Posterior vena cava (tissue), 2 donors: Measurements from ENCODE around the gene DOCK8. TPM values are rescaled to one million over a fixed set of nuclear protein-coding genes. Genes with fewer than 3 reads are reported as not detected.
A peak's percentile ranks its signal among the peaks of the same experiment; 100 is the strongest.

Experiments
- DNase-seq: peaks from one replicate; pipeline ENCODE4 v3.0.0-alpha.2; 2020; ENCODE audit warnings: low spot score
- intact Hi-C, 2 donors: fragments of 100-400 bp; cut with DNase I; formaldehyde crosslinking; loops; one replicate each; pipeline versions ENCODE4 v1.14.1 to v1.14.2; 2022 to 2023
- total RNA-seq, 2 donors: library from RNA; stranded (reverse); fragmentation: NEBNext Ultra II Directional; extraction: Animal tissue kit (Norgen Biotek cat#: 25700); gene quantifications; one replicate each; pipeline ENCODE4 v1.2.1, GENCODE V29; 2021
- donor health status: DM: yes; HTN: yes; CAD: no.
- donor health status: DM: yes; HTN: yes; CAD: no.

DOCK8 gene
- total RNA-seq, 2 donors from 2014 or later: 17.9 to 20.6 TPM

DNA sequence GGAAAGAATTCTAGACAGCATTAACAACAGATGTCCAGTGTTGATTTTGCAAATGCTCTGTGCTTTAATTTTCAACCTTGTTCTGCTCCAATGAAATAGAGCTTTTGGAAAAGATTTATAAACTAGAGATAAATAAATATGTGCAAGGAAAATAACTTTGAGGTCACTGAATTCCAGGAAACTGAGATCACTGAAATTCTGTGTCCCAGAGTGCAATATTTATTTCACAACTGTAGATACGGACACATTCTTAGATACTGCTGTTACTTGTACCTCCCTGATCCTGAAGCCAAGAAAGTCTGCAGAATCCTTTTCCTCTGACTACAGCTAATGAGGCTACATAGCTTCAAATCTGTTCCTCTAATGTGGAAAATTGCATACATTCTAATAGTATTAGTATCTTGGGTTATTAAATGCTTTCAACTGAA is 222.9 kb downstream of the DOCK8 start:
- intact Hi-C loops: loop anchor here in 1 of 2 donors (5.0 kb wide), 1 partner anchor 1625 kb away; no protein-coding TSS in a partner anchor
- no peak for DNase-seq

DNA sequence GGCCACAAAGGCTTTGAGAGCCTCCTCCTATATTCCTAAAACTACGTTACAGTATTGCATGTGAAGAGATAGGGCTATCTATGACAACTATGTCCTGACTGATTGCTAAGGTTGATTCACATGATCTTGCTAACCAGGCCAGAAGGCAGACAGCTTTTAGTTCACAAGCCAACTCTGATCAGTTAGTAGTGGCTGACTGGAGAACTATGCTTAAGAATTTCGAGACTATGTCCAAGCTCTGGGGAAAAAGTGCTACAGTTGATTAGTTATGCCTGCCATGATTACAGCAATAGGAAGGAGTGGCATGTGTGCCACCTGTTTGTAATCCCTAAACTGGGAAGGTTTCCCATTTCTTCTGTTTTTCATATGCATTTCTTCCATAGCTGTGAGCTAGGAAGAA is 223.4 kb downstream of the DOCK8 start:
- intact Hi-C loops: loop anchor here in 1 of 2 donors (5.0 kb wide), 1 partner anchor 1624 kb away; no protein-coding TSS in a partner anchor
- no peak for DNase-seq

DNA sequence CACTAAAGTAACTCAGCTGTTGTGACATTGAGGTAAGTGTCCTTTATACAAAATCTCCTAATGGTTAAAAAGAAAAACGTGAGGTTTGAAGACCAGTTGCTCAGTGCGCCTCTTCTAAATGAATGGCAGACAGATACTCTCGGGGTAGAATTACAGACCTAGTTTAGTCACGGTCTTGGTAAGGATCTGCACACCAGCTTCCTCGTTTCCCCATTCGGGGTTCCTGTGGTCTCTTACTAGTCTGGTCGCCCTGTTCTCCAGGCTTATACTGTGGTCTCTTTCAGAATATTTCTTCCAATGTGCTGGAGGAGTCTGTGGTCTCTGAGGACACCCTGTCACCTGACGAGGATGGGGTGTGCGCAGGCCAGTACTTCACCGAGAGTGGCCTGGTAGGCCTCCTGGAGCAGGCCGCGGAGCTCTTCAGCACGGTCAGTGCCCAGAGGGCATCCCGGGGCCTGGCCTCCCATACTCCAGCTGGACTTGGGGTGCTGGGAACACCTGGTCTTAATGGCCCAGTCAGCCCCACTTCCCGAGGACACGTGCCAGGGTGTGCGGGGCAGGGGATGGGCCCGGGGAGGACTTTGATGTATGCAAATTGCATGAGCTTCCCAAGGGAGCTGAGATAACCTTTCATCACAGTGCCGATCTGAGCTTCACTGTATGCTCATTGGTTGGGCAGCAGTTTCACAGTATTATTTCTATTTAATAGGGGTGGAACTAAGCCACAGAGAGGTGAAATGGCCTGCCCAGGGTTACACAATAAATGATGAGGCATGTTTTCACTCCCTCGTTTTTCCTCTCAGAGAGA is 224.5 kb downstream of the DOCK8 start:
- peak; percentile 83 for DNase-seq

DNA sequence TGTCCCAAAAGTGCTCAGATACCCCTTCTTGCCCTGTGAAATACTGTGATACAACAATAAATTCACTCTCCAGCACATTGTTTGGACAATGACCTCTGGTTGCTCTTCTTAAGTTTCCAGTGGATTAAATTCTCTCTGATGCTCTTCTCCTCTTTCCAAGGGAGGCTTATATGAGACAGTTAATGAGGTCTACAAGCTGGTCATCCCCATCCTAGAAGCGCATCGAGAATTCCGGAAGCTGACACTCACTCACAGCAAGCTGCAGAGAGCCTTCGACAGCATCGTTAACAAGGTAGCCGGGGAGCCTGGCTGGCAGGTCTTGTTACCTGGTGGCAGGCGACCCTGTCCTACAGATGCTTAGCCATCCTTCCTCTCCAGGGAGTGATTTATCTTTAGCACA is 226.5 kb downstream of the DOCK8 start:
- no peak for DNase-seq
- intact Hi-C loops: no loop called here

More for the DNA sequence above, 224.5 kb downstream of the DOCK8 start:
- intact Hi-C loops: loop anchor here in 1 of 2 donors (5.0 kb wide), 1 partner anchor 1623 kb away; no protein-coding TSS in a partner anchor

DNA sequence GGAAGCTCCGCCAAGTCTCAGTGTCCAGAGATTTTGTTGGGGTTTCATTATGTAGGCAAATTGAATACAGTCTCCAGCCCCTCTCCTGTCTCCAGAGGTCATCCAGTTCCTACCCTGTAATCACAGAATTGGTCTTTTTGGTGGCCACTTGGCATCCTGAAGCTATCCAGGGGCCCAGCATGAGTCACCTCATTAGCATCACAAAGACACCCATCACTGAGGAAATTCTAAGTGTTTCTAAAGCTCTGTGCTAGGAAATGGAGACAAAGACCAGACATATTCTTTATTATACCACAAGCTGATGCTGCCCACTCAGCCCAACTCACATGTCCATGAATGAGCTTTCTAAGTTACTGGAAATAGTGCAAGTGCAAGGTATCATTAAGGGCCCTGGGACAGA is 229.9 kb downstream of the DOCK8 start:
- intact Hi-C loops: no loop called here
- DNase-seq: no peak

DNA sequence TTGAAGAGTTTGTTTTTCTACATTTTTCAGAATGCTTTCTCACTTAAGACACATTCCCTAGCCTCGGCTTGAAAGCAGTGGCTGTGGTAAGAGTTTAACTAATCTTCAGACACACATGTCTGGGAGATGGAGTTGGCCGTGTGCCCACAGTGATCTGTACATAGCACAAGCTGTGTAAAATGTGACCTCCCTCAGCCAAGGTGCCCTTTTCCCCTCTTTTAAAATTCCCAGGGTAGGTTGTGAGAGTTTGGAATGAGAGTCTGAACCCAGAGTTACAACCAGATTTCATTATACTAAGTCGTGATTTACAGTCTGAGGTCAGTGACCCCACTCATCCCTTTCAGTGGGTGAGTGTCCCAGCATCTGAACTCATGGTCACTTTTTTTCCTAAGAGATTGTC is 230.4 kb downstream of the DOCK8 start:
- no peak for DNase-seq
- intact Hi-C loops: no loop called here

DNA sequence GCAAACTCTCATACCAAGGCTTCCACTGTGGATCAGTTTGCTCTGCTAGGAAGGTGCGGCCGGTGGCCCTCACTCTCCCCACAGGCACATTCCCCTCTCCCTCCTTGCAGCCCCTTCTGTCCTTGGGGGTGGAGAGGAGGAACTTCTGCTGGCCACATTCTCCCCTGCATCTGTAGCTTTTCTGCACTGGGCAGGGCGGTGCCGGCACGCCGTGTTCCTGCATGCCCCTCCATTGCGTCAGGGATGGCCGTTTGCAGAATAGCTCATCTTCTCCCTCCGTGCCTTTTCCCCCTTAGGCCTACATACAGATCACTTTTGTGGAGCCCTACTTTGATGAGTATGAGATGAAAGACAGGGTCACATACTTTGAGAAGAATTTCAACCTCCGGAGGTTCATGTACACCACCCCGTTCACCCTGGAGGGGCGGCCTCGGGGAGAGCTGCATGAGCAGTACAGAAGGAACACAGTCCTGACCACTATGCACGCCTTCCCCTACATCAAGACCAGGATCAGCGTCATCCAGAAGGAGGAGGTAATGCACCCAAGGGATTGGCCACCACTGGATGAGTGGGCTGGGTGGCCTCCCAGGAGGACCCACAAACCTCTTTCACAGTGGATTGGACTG is 231.5 kb downstream of the DOCK8 start:
- no peak for DNase-seq
- intact Hi-C loops: no loop called here

DNA sequence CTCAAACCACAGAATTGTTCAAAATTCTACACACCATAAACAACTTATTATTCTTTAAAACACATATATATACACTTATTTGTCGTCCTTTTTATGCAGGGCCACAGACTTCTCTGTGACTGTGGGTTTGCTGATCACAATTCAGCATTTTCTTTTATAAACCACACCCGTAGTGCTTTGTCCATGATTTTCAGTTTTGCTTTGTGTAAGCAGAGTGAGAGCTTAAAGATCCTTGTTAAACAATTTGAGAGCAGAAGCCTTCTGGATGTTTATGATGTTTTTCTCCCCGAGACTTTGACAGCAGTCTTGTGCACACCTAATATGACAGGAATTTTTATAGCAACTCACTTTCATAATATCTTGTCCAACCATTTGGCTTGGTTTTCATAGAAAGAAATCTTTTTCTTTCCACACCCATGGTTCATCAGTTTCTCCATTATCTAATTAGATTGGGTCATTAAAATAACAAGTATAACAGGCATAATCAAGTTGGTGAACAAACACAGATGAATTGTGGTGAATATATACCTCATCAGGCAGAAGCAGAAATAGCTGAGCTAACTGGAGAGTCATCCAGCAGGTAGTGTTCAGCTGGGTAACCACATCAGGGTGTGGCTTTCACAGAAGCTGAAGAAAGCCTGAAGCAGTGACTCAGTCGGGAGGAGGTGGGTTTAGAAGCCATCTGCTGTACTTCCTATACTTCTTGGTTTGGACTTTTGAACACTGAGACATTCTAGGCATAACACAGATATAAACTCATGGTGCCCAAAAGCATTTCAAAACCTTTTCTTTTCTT is 232.8 kb downstream of the DOCK8 start:
- no peak for DNase-seq
- intact Hi-C loops: no loop called here

DNA sequence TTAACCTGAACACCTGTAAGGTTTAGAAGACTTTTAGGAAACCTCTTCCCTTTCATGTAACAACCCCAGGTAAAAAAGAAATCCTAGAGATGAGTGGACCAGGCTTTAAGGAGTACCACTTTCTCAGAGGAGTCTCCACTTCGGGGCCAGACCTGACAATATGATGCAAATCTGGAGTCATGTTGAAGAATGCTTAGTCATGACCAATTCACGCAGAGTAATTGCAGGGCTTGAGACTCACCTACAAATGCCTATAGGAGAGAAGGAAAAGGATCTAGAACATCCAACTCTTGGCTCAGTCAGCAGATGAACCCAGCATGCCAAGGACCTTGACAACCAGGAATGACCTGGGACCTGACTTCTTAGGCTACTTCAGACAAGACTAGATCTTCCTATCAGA is 235.4 kb downstream of the DOCK8 start:
- DNase-seq: no peak
- intact Hi-C loops: no loop called here

DNA sequence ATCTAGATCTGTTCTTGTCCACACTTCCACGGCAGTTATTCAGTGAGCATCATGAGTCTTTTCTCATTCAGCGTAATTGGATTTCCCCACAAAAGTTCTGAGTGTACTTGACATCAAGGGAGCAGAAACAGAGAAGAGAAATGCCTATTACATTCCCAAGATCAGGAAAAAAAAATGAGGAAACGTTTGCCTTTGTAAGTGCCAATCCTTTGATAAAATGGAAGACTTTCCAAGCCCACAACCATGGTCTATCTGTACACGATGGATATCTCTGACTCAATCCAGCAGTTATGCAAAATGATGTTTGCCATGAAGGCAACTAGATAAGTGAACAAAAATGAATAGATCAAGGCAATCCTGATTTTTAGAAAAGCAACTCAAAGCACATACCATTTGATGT is 235.9 kb downstream of the DOCK8 start:
- no peak for DNase-seq
- intact Hi-C loops: no loop called here

DNA sequence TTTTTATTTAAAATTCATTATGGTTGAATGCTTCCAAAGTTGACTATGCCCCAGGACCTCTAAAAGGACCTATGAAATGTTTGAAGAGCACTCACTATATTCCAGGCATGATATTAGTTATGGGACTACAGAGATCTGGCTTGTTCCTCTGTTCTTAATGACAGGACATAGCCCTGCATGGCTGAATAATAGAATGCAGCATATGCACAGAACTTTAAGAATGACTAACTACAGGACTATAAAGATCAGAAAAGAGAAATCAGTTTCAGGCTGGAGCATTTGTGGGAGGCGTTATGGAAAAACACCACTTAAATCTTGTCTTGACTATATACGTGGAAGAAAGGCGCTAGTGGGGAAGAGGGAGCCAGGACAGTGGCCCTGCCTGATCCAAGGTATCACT is 239.2 kb downstream of the DOCK8 start:
- DNase-seq: no peak
- intact Hi-C loops: no loop called here

DNA sequence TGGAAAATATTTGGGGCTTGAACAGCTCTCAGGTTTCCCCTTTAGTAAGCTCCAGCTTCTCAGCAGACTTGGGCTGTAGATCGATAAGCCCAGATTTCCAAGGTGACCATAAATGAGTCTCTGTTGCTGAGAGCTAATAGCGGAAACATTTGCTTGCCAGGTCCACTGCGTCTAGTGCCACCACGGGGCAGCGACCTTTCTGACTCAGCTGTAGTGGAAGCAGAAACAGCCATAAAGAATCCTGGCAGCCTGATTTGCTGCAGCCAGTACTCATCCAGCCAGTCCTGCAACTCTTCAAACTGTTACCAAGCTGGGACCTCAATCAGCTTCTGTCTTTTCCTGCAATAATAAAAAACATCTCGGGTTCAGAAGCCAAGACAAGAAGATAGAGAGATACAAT is 241.7 kb downstream of the DOCK8 start:
- intact Hi-C loops: no loop called here
- DNase-seq: no peak

DNA sequence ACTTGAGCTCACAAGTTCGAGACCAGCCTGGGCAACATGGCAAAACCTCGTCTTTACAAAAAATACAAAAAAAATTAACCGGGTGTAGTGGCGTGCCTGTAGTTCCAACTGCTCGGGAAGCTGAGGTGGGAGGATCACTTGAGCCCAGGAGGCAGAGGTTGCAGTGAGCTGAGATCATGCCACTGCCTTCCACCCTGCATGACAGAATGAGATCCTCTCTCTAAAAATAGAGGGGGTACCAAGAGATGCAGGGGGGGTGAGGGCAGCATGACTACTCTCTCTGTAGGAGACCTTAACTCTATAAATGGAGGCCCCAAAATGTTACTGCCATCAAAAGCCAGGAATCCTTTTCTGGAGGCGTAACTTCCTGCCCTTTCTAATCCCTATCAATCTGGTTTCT is 243.9 kb downstream of the DOCK8 start:
- intact Hi-C loops: no loop called here
- DNase-seq: no peak

DNA sequence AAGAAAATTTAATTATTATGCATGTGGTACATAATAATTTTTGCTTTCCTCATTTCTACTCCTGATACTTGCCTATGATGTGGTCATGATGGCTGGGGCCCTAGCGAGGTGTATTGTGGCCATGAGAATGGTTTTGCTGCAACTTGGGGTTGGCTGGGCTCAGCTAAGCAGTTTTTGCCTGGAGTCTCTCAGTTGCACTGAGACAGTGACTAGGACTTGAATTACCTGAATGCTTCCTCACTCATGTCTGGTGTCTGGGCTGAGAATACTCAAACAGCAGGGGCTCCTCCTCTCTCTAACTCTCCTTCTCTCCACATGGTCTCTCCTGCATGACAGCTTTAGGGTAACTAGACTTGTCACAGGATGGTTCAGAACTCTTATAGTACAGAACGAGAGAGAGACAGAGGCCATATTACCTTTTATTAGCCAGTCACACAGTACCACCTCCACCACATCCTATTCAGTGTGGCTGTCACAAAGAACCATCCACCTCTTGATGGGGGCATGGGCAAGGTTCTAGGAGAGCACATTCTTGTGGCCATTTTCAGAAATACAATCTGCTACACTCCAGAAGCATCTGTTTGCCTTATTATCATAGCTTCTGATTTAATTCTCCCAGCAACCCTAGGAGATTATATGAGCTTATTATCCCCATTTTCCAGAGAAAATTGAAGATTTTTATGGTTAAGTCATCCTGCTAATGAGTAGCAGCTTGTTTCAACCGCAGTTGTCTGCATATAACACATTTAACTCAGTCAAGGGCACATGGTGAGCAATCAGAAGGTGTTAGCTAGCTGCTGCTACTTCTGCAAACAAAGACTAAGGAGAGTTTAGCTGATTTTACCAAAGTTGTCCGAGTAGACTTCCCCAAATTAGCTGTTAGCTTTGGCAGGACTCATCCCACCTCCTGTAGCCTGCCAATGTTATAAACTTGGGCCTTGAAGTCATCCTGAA is 245.1 kb downstream of the DOCK8 start:
- no peak for DNase-seq
- intact Hi-C loops: no loop called here

DNA sequence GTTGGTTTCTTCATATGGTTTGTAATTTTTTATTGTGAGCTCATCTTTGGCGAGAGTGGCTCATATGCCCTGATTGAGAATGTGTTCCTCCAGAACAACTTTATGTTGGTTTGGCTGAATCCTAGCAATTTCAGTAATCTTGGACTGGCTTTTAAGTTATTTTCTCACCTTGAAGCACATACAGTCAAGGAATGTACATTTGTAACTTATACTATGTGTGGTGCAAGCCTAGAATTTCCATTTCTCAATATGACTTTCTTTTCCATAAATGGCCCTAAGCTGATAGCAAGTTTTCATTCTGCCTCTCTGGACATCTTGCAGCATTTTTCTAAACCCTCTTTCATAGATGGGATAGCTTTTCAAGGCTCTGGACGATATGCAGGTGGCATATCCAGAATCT is 247.5 kb downstream of the DOCK8 start:
- intact Hi-C loops: no loop called here
- no peak for DNase-seq

DNA sequence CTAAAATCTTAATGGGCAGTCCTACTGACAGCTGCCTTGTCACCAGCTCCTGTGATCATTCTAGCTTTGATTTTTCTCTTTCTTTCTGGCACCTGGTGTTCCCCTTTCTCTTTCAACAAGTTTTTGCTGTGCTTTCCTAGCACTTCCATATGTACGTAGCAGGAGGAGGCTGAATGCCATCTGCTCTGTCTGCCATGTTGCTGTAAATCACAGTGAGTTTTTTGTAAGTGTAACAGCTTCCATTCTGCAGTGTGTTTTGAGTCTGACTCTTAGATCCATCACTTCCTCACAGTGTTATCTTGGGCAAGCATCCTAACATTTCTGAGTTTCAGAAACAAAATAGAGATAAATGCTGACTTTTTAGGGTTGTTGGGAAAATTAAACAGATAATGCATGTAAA is 247.9 kb downstream of the DOCK8 start:
- DNase-seq: no peak
- intact Hi-C loops: no loop called here

DNA sequence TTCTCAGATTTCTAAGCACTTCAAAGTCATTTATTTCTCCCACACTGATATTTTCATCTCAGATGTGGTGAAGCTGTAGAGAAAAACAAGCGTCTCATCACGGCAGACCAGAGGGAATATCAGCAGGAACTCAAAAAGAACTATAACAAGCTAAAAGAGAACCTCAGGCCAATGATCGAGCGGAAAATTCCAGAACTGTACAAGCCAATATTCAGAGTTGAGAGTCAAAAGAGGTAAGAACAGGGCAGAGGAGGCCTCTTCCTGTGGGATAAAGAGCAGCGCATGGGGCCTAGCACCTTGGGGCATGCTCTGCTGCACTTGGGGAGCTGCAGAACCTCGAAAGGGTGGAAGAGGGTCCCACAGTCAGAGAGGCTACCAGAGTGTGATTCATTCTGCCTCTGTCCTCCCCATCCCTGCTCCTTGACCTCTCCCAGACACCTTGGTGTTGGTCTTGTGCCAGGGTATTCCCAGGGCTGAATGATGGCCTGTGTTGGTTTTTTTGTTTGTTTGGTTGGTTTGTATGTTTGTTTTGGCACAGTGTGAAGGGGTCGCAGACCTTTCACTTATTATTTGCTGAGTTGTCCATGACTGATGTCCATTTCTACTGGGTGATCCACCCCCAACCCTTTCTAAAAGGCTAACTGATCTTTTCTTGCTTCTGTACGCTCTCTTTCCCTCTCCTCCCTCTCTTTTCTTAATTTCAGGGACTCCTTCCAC is 248.9 kb downstream of the DOCK8 start:
- intact Hi-C loops: no loop called here
- DNase-seq: no peak

DNA sequence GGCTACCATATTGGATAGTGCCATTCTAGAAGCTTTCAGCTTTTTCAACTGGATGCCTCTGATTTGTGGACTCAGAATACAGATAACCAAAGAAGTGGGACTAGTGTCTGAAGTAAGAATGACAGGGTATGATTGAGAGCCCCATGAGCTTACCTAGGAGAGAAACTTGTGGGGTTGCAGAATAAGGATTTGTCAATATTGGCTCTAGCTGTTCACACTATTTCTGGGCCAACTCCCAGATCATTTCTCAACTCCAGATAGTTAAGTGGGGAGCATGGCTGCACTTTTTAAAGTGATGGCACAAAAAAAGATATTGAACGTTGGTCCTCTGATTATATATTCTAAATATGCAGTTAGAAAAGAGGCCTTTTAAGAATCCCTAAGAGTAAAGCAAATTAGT is 252.1 kb downstream of the DOCK8 start:
- no peak for DNase-seq
- intact Hi-C loops: no loop called here
